ENCODE data around the gene SLC16A3. TPM values are rescaled to one million over a fixed set of nuclear protein-coding genes. Genes with fewer than 3 reads are reported as not detected.
A peak's percentile ranks its signal among the peaks of the same experiment; 100 is the strongest.

SLC16A3 gene
- total and polyA plus RNA-seq, 2 donors (not counting 1 experiment from before 2014, with no cell fraction given): 14.9 to 65.7 TPM

DNA sequence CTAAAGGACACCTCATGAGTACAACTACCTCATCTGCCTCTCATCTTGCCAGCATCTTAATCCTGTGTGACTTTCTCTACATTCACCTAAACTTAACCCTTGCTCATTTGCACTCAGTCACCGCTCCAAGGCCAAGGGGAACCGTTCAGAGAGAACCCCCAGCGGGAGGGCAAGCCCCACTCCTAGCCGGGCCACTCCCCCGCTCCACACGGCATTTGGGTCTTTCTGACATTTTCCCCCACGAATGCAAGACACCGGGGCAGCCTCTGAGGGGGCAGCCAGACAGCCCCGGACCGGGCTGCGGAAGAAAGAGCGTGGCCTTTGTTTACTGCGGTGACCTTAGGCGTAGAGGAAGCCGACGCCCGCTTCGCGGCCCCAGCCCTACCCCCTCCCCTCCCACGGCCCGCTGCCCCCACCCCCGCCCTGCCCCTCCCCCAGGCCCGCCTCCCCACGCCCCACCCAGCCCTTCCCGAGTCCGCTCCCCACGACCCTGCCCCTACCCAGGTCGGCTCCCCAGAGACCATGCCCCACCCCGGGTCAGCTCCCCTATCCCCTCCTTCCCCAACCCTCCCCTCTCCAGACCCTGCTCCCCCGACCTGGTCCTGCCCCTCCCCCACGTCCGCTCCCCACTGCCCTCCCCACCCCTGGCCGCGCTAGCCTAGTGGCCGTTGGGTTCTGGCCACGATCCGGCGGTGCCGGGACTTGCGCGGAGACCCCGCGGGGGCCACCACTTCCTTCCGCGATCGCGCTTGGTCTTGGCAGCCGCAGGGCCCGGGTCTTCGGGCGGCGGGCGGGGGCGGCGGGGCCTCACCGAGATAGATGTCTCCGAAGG is 43.9 kb downstream of the SLC16A3 start:
- Histone ChIP-seq H3K4me1 (ENCODE audit: control insufficient read depth in 2 of 2, insufficient read depth in 2 of 2, low read length in 2 of 2) (peaks cover 30 to 56% of the 10 kb centered on the region in 2 donors), H3K27ac (ENCODE audit: low read length in 2 of 2) (peak overlapping the region; percentile 83 to 95), H4K20me1 (ENCODE audit: control insufficient read depth, insufficient read depth, low read length, poor library complexity, severe bottlenecking) (peaks cover 57% of the 10 kb centered on the region), H3K4me2 (replicated peaks; ENCODE audit: low read depth, low read length, poor library complexity, severe bottlenecking) (peak overlapping the region; percentile 86), H2AFZ (ENCODE audit: insufficient read depth, low read depth, low read length, poor library complexity, severe bottlenecking) (peak overlapping the region; percentile 91), H3K79me2 (ENCODE audit: control insufficient read depth, insufficient read depth, low read length) (peaks cover 73% of the 10 kb centered on the region), H3K36me3 (replicated peaks in 1 of 2; ENCODE audit: control extremely low read depth in 1 of 2, control insufficient read depth in 1 of 2, extremely low read depth in 1 of 2, insufficient read depth in 2 of 2, low read length in 1 of 2) (peaks cover 3 to 43% of the 10 kb centered on the region in 2 experiments), H3K4me3 (ENCODE audit: control extremely low read depth in 1 of 5, extremely low read depth in 1 of 5, insufficient read depth in 1 of 5, low read depth in 2 of 5, low read length in 4 of 5) (peak overlapping the region; percentile 70 to 87 (median 80)), H3K9ac (ENCODE audit: low read length) (peak overlapping the region; percentile 90), H3K27me3 (replicated peaks in 1 of 4; ENCODE audit: control extremely low read depth in 1 of 4, control insufficient read depth in 3 of 4, insufficient read depth in 4 of 4, low read length in 3 of 4) (peaks cover 0 to 5% (median 0%) of the 10 kb centered on the region in 4 experiments), H3K9me3 (ENCODE audit: control extremely low read depth in 1 of 3, control insufficient read depth in 2 of 3, insufficient read depth in 1 of 3, low read length in 2 of 3) (no peaks in the 10 kb centered on the region)
- H3K27me3 Mint-ChIP-seq: no peaks in the 10 kb centered on the region
- intact Hi-C loops (cut with micrococcal nuclease): loop anchor here (1.0 to 2.0 kb wide), 4 partner anchors 20 to 49 kb away; partner anchors contain the start of gene SLC16A3
- peak overlapping the region; percentile 99 for H3K27ac Mint-ChIP-seq
- H3K9me3 Mint-ChIP-seq (ENCODE audit: insufficient read depth): no peaks in the 10 kb centered on the region
- WGBS (ENCODE audit: insufficient coverage): under 1% methylated on average over 43 of the region's 57 CpGs
- ATAC-seq (ENCODE audit: low read depth) (peak; percentile 44), DNase-seq (peak; percentile 64)
- ChIA-PET POLR2A (interaction anchor here (0.8 to 2.3 kb wide), 8 partner anchors 8 to 177 kb away, joined by 3 to 28 read pairs (median 8); partner anchors contain the start of genes CCDC57 and SLC16A3), CTCF (interaction anchor here (0.8 to 1.6 kb wide), 4 partner anchors 28 to 69 kb away, joined by 3 to 7 read pairs (median 4); no protein-coding TSS in a partner anchor)
- TF ChIP-seq EZH2 (IDR thresholded peaks at IDR 0.05; ENCODE audit: borderline replicate concordance, insufficient read depth, low read depth, low read length, poor library complexity, severe bottlenecking): no peak
- TF ChIP-seq, protein P1, sequence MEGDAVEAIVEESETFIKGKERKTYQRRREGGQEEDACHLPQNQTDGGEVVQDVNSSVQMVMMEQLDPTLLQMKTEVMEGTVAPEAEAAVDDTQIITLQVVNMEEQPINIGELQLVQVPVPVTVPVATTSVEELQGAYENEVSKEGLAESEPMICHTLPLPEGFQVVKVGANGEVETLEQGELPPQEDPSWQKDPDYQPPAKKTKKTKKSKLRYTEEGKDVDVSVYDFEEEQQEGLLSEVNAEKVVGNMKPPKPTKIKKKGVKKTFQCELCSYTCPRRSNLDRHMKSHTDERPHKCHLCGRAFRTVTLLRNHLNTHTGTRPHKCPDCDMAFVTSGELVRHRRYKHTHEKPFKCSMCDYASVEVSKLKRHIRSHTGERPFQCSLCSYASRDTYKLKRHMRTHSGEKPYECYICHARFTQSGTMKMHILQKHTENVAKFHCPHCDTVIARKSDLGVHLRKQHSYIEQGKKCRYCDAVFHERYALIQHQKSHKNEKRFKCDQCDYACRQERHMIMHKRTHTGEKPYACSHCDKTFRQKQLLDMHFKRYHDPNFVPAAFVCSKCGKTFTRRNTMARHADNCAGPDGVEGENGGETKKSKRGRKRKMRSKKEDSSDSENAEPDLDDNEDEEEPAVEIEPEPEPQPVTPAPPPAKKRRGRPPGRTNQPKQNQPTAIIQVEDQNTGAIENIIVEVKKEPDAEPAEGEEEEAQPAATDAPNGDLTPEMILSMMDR (IDR thresholded peaks at IDR 0.05): no peak
- peaks cover 49% of the 10 kb centered on the region for H3K4me1 Mint-ChIP-seq
- peak overlapping the region; percentile 93 for H3K4me3 Mint-ChIP-seq

Measured in B cell (primary cell).